ENCODE results near the gene OPCML. TPM values are rescaled to one million over a fixed set of nuclear protein-coding genes. Genes with fewer than 3 reads are reported as not detected.

OPCML gene
- total and polyA plus RNA-seq, 2 of the 13 experiments (the other 11 are each of a cell fraction or from before 2014, with no cell fraction given): not detected

GRCh38 chr11:133265530-133266035 is 266.7 kb downstream of the OPCML start:
- no TSS peak for BruUV-seq (replicated peaks)
- WGBS (ENCODE audit: low lambda C conversion rate): 18% methylated on average over 11 of the region's 11 CpGs
- TF ChIP-seq, protein P1, sequence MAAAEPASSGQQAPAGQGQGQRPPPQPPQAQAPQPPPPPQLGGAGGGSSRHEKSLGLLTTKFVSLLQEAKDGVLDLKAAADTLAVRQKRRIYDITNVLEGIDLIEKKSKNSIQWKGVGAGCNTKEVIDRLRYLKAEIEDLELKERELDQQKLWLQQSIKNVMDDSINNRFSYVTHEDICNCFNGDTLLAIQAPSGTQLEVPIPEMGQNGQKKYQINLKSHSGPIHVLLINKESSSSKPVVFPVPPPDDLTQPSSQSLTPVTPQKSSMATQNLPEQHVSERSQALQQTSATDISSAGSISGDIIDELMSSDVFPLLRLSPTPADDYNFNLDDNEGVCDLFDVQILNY (CRISPR knock-in tag; conservative IDR thresholded peaks at IDR 0.05): no peak
- TF ChIP-seq HNRNPH1 (optimal IDR thresholded peaks at IDR 0.05; ENCODE audit: low read depth, low read length) (no peak), ZNF75D (CRISPR knock-in tag; IDR thresholded peaks at IDR 0.05; ENCODE audit: borderline replicate concordance) (no peak), ZBTB40 (IDR thresholded peaks at IDR 0.05) (no peak), ZBTB40 (CRISPR knock-in tag; IDR thresholded peaks at IDR 0.05) (no peak), ZSCAN22 (CRISPR knock-in tag; IDR thresholded peaks at IDR 0.05) (no peak), ZNF800 (CRISPR knock-in tag; IDR thresholded peaks at IDR 0.05) (no peak), ZBTB8A (CRISPR knock-in tag; IDR thresholded peaks at IDR 0.05; ENCODE audit: borderline replicate concordance, low read depth) (no peak), ASH2L (IDR thresholded peaks at IDR 0.05; ENCODE audit: insufficient read length, low read depth, low read length) (no peak), ZNF17 (CRISPR knock-in tag; IDR thresholded peaks at IDR 0.05) (no peak), REXO4 (CRISPR knock-in tag; IDR thresholded peaks at IDR 0.05; ENCODE audit: borderline replicate concordance) (no peak), RARA (CRISPR knock-in tag; IDR thresholded peaks at IDR 0.05) (no peak)
- Histone ChIP-seq H3K4me2 (ENCODE audit: low read depth, low read length) (no peak overlapping the region), H4K20me1 (ENCODE audit: insufficient read depth, low read length) (no peaks in the 10 kb centered on the region), H3K27ac (ENCODE audit: extremely low read length, insufficient read depth, low read length) (no peak overlapping the region), H2AFZ (ENCODE audit: low read length) (no peak overlapping the region), H3K36me3 (replicated peaks in 1 of 2; ENCODE audit: control insufficient read depth in 1 of 2, insufficient read depth in 2 of 2, low read length in 2 of 2) (no peaks in the 10 kb centered on the region), H3K4me1 (ENCODE audit: insufficient read depth, low read length) (no peaks in the 10 kb centered on the region), H3K9ac (ENCODE audit: insufficient read depth, low read depth, low read length) (no peak overlapping the region), H3K9me3 (ENCODE audit: low read length) (no peaks in the 10 kb centered on the region), H3K27me3 (ENCODE audit: control insufficient read depth in 1 of 2, insufficient read depth in 2 of 2, low read length in 2 of 2) (peaks cover 0 to 4% of the 10 kb centered on the region in 2 experiments; a peak in 1 of 5 replicates), H3K4me3 (replicated peaks in 1 of 3; ENCODE audit: insufficient read depth in 1 of 3, low read depth in 2 of 3, low read length in 3 of 3) (no peak overlapping the region), H3K79me2 (ENCODE audit: insufficient read depth, low read length) (no peaks in the 10 kb centered on the region)
- CTCF ChIA-PET (ENCODE audit: low intra/inter-chr PET ratio, low total read pairs): no interaction called here
- no peak for DNase-seq (ENCODE audit: low spot score)
- intact Hi-C loops (cut with micrococcal nuclease; ENCODE audit: unreplicated experiment) (no loop called here), in situ Hi-C loops (cut with HindIII; ENCODE audit: extremely low pct_ligation_motif_present, low pct_unique_long_range_greater_than_20kb) (no loop called here)
- FAIRE-seq: no peak
- POLR2A ChIA-PET: no interaction called here
- ATAC-seq: no peak

Measured in HepG2 (cell line).